ENCODE results near the gene VGF.
"Not testable (repeated sequence)": the region's sequence is repeated elsewhere in the genome, so short reads cannot be mapped to it uniquely, and the experiment has no call there.

VGF gene

DNA sequence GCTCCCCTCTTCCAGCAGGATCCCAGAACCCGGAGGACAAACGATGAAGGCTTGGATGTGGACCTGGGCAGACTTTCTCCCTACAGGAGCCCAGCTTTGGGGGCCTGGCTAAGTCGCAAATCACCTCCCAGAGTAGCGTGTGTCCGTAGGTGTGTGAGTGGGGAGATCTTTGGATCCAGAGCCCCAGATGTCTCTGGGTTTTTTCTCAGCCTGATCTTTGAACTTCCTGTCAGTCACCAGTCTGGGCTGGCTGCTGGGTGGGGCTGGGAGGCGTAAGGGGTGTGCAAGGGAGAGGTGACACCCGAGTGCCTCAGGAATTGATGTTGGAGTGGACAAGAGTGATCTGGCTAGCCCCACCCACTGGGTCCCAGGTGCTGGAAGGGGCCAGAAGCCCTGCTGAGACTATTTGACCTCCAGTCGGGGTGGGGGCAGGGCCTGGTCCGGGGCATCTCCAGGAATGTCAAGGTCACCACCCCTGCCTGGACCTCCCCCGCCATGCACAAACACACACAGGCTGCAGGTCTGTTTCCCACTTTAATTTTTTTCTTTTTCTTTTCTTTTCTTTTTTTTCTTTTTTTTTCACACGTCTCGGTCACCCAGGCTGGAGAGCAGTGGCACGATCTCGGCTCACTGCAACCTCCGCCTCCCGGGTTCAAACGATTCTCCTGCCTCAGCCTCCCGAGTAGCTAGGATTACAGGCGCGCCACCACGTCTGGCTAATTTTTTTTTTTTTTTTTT is 35.7 kb upstream of the VGF start, which contains the start of gene MOGAT3 (continued):
- TF ChIP-seq ZFHX2 (tag by site-specific recombination; conservative IDR thresholded peaks at IDR 0.05) (peak; percentile 67), ZNF426 (tag by site-specific recombination; IDR thresholded peaks at IDR 0.05) (no peak), ZNF521 (tag by site-specific recombination; IDR thresholded peaks at IDR 0.05) (no peak)

DNA sequence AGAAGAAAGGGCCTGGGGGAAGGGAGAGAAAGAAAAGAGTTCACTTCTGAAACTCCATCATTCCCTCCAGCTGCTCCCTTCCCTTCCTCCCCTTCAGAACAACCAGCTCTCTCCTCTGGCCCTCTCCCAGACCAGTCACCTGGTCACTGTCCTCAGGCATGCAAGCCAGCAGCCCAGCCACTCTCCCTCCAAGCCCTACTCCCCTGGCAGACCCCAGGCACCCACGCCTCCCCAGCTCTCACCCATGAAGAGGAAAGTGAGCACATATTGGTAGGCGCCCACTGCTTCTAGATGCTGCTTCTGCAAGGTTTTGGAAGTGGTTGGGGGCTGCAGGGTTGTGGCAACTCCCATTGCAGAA is 35.1 kb upstream of the VGF start:
- H3K27ac ChIP-seq (ENCODE audit: extremely low read depth, low read depth, low read length) = no peak overlapping the region
- ChIA-PET CTCF (interaction anchor here (0.6 to 1.2 kb wide), 6 partner anchors 10 to 109 kb away, joined by 3 to 4 read pairs (median 3); partner anchors contain the start of genes PLOD3 and ZNHIT1), POLR2A (no interaction called here)
- no peak overlapping the region for H3K4me3 ChIP-seq (ENCODE audit: low read depth, low read length)
- no peaks in the 10 kb centered on the region for H3K9me3 ChIP-seq (ENCODE audit: control insufficient read depth, insufficient read depth, low read depth, low read length)
- no peaks in the 10 kb centered on the region for H3K4me1 ChIP-seq (ENCODE audit: control insufficient read depth, insufficient read depth, low read length)
- TF ChIP-seq ZNF610 (tag by site-specific recombination; IDR thresholded peaks at IDR 0.05; ENCODE audit: borderline replicate concordance) (no peak), PRDM1 (tag by site-specific recombination; IDR thresholded peaks at IDR 0.05) (peak; percentile 50; the same call in 1 of the 2 replicates), MZF1 (tag by site-specific recombination; IDR thresholded peaks at IDR 0.05; ENCODE audit: borderline replicate concordance) (no peak), ZNF645 (tag by site-specific recombination; IDR thresholded peaks at IDR 0.05) (no peak), ZNF292 (tag by site-specific recombination; IDR thresholded peaks at IDR 0.05; ENCODE audit: borderline replicate concordance, low read depth) (no peak), ZNF626 (tag by site-specific recombination; IDR thresholded peaks at IDR 0.05) (no peak)
- no peaks in the 10 kb centered on the region for H3K36me3 ChIP-seq (ENCODE audit: control insufficient read depth in 2 of 2, insufficient read depth in 1 of 2, low read length in 2 of 2)

DNA sequence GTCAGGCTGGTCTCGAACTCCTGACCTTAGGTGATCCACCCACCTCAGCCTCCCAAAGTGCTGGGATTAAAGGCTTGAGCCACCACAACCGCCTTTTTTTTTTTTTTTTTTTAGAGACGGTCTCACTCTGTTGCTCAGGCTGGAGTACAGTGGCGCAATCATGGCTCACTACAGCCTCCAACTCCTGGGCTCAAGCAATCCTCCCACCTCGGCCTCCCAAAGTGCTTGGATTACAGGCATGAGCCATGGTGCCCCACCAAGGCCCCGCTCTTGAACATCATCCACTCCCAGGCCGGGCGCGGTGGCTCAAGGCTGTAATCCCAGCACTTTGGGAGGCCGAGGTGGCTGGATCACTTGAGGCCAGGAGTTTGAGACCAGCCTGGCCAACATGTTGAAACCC is 34.2 kb upstream of the VGF start:
- H3K4me3 ChIP-seq (ENCODE audit: low read depth, low read length); H3K36me3 ChIP-seq (ENCODE audit: control insufficient read depth in 2 of 2, insufficient read depth in 1 of 2, low read length in 2 of 2); POLR2A ChIA-PET; H3K27ac ChIP-seq (ENCODE audit: extremely low read depth, low read depth, low read length); H3K4me1 ChIP-seq (ENCODE audit: control insufficient read depth, insufficient read depth, low read length); H3K9me3 ChIP-seq (ENCODE audit: control insufficient read depth, insufficient read depth, low read depth, low read length): not testable (repeated sequence)
- CTCF ChIA-PET = interaction anchor here (0.5 to 1.1 kb wide), 6 partner anchors 10 to 798 kb away, joined by 3 to 4 read pairs (median 3); partner anchors contain the start of genes PLOD3 and ZNHIT1

- no peak for TF ChIP-seq KLF16 (tag by site-specific recombination; IDR thresholded peaks at IDR 0.05)
- no peaks in the 10 kb centered on the region for H3K4me1 ChIP-seq (ENCODE audit: control insufficient read depth, insufficient read depth, low read length)
- no peak overlapping the region for H3K27ac ChIP-seq (ENCODE audit: extremely low read depth, low read depth, low read length)
- ChIA-PET POLR2A (no interaction called here), CTCF (interaction anchor here (0.7 kb wide), 1 partner anchor 441 kb away, joined by 3 read pairs; no protein-coding TSS in a partner anchor)
- no peaks in the 10 kb centered on the region for H3K9me3 ChIP-seq (ENCODE audit: control insufficient read depth, insufficient read depth, low read depth, low read length)
- H3K36me3 ChIP-seq (ENCODE audit: control insufficient read depth in 2 of 2, insufficient read depth in 1 of 2, low read length in 2 of 2) = no peaks in the 10 kb centered on the region
- H3K4me3 ChIP-seq (ENCODE audit: low read depth, low read length) = no peak overlapping the region
Observed at GRCh38 chr7:101198476-101198875, 33.1 kb upstream of the VGF start.

GRCh38 chr7:101197991-101198390 is 32.6 kb upstream of the VGF start:
- Histone ChIP-seq H3K4me1 (ENCODE audit: control insufficient read depth, insufficient read depth, low read length) (no peaks in the 10 kb centered on the region), H3K9me3 (ENCODE audit: control insufficient read depth, insufficient read depth, low read depth, low read length) (no peaks in the 10 kb centered on the region), H3K27ac (ENCODE audit: extremely low read depth, low read depth, low read length) (no peak overlapping the region), H3K4me3 (ENCODE audit: low read depth, low read length) (no peak overlapping the region), H3K36me3 (ENCODE audit: control insufficient read depth in 2 of 2, insufficient read depth in 1 of 2, low read length in 2 of 2) (no peaks in the 10 kb centered on the region)
- POLR2A ChIA-PET = no interaction called here
- CTCF ChIA-PET = interaction anchor here (0.7 kb wide), 1 partner anchor 441 kb away, joined by 3 read pairs; no protein-coding TSS in a partner anchor
- TF ChIP-seq WT1 (tag by site-specific recombination; IDR thresholded peaks at IDR 0.05) (no peak), ZNF37A (tag by site-specific recombination; IDR thresholded peaks at IDR 0.05) (no peak), ZSCAN30 (tag by site-specific recombination; IDR thresholded peaks at IDR 0.05) (no peak), EGR2 (tag by site-specific recombination; IDR thresholded peaks at IDR 0.05; ENCODE audit: low read depth) (no peak), SETDB1 (IDR thresholded peaks at IDR 0.05; ENCODE audit: insufficient read length, low read length) (no peak), ZNF416 (tag by site-specific recombination; IDR thresholded peaks at IDR 0.05) (no peak), ZNF776 (tag by site-specific recombination; IDR thresholded peaks at IDR 0.05; ENCODE audit: borderline replicate concordance) (no peak), ZNF202 (tag by site-specific recombination; IDR thresholded peaks at IDR 0.05; ENCODE audit: borderline replicate concordance) (no peak), MEIS1 (CRISPR knock-in tag; IDR thresholded peaks at IDR 0.05; ENCODE audit: borderline replicate concordance) (no peak), KLF16 (tag by site-specific recombination; IDR thresholded peaks at IDR 0.05) (no peak)
- TF ChIP-seq, protein P1, sequence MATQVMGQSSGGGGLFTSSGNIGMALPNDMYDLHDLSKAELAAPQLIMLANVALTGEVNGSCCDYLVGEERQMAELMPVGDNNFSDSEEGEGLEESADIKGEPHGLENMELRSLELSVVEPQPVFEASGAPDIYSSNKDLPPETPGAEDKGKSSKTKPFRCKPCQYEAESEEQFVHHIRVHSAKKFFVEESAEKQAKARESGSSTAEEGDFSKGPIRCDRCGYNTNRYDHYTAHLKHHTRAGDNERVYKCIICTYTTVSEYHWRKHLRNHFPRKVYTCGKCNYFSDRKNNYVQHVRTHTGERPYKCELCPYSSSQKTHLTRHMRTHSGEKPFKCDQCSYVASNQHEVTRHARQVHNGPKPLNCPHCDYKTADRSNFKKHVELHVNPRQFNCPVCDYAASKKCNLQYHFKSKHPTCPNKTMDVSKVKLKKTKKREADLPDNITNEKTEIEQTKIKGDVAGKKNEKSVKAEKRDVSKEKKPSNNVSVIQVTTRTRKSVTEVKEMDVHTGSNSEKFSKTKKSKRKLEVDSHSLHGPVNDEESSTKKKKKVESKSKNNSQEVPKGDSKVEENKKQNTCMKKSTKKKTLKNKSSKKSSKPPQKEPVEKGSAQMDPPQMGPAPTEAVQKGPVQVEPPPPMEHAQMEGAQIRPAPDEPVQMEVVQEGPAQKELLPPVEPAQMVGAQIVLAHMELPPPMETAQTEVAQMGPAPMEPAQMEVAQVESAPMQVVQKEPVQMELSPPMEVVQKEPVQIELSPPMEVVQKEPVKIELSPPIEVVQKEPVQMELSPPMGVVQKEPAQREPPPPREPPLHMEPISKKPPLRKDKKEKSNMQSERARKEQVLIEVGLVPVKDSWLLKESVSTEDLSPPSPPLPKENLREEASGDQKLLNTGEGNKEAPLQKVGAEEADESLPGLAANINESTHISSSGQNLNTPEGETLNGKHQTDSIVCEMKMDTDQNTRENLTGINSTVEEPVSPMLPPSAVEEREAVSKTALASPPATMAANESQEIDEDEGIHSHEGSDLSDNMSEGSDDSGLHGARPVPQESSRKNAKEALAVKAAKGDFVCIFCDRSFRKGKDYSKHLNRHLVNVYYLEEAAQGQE (tag by site-specific recombination; IDR thresholded peaks at IDR 0.05) = no peak
- TF ChIP-seq, protein P2, sequence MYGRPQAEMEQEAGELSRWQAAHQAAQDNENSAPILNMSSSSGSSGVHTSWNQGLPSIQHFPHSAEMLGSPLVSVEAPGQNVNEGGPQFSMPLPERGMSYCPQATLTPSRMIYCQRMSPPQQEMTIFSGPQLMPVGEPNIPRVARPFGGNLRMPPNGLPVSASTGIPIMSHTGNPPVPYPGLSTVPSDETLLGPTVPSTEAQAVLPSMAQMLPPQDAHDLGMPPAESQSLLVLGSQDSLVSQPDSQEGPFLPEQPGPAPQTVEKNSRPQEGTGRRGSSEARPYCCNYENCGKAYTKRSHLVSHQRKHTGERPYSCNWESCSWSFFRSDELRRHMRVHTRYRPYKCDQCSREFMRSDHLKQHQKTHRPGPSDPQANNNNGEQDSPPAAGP (tag by site-specific recombination; IDR thresholded peaks at IDR 0.05) = no peak

Data from HEK293 (cell line).